ENCODE measurements around the gene SYMPK.
A peak's percentile ranks its signal among the peaks of the same experiment; 100 is the strongest.

SYMPK gene

DNA sequence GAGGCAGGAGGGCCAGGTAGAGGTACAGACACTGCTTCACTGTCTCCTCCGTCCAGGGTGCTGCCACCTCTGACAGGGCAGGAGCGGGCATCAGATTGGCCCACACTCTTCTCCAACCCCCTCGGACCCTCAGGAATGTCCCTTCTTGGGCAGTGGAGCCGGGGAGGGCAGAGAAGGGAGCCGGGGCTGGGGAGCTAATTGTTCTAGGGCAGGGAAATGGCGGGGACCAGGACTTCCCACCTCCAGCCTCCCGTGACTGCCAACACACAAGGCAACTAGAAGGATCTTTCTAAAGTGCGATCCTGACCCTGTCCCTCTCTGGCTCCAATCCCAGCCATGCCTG lies 37.7 kb downstream of the SYMPK start:
- no peak for DNase-seq (ENCODE audit: low spot score)

DNA sequence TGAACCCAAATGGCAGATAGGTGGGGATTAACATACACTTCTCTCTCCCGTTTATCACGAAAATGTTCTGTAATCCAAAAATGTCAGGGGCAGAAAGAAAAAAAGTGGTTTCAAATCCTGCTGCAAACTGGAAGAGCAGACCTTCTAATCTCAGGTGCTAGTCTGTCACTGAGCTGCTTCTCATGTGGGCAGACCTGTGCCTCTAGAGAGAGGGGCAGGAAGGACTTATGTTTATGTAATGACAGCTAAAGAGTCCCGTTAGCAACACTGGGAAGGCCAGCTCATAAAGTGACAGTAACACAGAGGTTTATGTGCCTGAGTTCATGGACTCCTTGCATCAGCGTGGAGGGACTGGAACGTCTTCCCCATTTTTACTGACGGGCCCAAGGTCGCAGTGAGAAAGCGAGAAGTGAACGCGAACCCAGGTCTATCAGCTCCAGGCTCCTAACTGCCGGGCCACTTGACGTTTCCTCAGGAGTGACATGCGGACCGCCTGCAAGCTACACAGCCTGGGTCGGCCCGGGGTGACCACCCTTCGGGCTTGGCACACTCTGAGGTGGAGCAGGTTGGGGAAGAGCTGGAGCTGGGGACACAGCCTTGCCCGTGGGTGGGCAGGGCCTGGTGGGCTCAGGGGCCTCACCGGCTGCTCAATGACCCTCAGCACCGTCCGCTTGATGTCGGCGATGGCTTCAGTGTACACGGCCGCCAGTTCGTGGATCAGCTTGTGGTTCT lies 38.2 kb downstream of the SYMPK start:
- DNase-seq (ENCODE audit: low spot score) = no peak

DNA sequence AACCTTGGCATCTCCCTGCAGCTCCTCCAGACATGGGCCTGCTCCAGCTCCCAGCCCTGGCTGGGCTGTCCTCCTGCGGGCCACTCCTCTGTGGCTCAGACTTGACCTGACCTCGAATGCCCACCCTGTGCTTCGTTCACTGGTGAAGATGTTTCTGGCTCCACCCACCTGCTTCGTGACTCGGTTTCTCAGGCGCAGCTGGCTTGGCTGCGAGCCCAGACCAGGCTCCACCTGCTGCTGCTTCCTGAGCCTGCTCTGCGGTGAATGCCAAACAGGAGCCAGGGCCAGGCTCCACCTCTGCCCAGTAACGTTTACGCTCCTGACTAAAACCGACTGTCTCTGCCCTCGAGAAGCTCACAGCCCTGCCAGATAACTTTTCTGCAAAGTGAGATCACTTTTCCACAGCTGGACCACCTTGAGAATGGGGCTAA lies 38.9 kb downstream of the SYMPK start:
- DNase-seq (ENCODE audit: low spot score) = no peak

DNA sequence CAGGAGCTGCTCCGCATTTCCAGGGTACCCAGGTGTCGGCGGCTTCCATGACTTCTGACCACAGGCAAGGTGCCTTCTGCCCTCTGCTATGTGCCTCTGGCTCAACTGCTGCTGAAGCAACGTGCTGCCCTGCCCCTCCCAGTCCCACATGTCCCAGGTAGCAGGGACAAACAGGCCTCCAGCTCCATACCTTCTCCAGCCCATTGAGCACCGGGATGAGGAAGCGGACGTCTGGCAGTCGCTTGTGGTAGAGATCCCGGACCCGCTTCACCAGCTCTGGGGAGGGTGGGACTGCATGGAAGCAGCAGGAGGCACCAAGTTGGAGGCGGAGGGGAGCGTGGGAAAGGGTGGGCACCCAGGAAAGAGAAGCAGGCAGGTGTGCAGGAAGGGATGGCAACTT lies 39.8 kb downstream of the SYMPK start:
- no peak for DNase-seq (ENCODE audit: low spot score)

DNA sequence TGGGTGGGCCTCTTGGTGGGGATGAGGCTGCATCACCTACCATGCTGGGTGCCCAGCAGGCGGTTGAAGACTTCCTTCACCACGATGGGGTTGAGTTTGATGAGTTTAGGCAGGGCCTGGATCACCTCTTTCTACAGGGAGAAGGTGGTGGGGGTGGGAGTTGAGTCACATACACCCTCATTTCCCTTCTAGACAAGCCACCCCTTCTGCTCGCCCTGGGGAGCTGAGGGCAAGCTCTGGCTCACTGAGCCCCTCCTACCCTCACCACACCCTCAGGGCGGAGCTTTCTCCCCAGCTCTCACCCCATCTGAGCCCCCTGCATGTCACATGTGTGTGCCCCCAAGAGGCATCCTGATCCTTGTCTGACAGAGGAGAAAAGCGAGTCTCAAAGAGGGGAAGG lies 40.2 kb downstream of the SYMPK start:
- no peak for DNase-seq (ENCODE audit: low spot score)

DNA sequence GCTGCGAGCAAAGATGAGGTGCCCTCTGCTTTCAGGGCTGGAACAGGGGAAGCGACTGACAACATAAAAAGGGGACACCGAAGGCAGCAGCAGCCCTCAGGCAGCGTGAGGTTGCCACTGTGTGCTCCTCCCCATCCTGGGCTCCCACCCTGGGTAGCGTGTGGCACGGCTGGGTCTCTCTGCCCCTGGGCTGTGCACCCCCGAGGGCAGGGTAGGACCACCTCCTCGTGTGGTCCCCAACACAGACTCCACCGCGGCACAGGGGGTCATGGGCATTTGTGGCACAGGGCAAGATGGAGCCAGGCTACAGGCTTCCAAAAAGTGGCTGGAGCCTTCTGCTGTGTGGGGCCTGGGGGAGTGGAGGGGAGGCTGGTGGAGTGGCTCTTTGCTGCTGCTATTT lies 41.4 kb downstream of the SYMPK start:
- DNase-seq (ENCODE audit: low spot score) = no peak

DNA sequence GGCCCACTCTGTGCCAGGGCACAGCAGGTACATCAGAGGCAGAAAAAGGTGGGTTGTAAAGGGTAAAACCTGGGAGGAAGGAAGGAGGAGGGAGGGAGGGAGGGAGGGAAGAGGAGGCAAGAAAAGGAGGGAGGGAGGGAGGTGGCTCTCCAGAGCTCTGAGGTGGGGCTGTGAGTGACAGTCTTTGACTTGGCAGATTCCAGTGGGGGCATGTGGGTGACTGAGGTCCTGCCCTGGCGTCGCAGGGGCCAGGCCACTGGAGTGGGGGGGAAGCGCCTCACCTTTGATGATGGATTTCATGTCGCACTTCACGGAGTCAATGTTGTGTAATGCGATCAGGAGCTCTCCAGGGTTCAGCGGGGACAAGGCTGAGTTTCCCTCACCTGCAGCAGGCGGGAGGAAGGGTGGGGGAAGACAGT lies 41.8 kb downstream of the SYMPK start:
- DNase-seq (ENCODE audit: low spot score) = no peak

DNA sequence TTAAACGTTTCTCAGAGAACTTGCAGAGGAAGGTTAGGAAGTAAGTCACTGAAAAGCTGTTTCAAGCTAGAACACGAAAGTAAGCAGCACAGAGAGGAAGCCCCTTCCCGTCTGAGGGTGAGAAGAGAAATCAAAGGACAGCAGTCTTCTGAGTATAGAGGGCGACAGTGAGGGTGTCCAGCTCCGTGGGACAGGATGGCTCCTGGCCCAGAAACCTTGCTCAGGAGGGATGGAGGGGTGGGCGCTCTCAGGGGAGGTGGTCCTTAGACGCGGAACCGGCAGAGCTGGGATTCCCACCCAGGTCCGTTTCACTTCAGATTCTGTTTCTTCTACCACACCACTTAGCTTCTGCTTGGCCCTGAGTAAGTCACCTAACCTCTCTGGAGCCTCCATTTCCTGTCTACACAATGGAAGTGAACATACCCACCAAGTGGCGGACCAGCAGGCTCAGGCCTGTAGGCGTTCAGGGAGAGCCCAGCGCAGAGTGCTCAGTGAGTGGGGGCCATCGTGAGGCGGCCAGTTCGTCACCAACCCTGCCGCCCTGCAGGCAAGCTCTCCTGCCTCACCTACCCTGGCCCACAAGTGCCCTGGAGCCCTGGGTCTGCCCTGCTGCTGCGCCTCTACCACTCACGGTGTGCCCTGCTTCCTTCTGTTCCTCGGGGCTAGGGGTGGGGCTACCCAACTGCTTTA lies 42.4 kb downstream of the SYMPK start:
- DNase-seq (ENCODE audit: low spot score) = no peak

DNA sequence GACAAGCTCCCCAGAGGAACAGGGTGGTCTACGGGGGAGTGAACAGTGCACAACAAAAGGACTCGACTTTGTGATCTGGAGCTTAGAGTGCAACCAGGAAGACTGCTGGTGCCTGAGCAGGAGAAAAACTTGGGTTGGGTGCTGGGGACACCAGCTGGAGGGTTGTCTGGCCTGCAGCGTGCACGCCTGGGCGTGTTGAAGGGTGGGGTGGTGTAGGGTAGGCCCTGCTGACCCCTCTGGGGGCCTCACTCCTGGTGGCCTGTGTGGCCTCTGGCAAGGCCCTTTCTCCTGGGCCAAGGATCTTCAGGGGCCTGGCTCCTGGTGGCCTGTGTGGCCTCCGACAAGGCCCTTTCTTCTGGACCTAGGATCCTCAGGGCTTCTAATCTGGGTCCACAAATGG lies 43.2 kb downstream of the SYMPK start:
- no peak for DNase-seq (ENCODE audit: low spot score)

DNA sequence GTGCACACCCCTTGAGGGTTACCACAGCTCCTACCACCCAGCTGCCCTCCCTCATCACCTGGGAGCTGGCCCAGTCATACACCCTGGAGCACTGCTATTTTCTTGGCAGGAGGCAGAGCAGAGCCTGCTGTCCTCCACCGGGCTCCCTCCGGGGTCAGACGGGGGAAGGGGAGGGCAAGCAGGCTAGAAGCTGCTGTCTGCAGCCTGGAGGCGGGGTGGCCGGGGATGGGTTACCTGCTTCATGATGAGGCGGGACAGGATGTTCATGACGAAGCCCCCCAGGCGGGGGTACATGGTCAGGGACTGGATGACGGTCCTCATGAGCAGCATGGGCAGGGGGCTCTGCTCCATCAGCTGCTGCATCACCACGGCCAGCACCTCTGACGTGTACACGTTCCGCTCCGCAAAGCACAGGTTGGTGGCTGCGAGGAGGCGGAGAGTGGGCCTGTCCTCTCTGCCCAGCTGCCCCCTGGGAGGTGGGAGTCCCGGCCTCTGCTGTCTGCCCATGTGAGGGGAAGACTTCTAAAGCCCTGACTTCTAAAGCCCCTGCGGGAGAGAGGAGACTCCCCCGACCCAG lies 45.1 kb downstream of the SYMPK start:
- no peak for DNase-seq (ENCODE audit: low spot score)

DNA sequence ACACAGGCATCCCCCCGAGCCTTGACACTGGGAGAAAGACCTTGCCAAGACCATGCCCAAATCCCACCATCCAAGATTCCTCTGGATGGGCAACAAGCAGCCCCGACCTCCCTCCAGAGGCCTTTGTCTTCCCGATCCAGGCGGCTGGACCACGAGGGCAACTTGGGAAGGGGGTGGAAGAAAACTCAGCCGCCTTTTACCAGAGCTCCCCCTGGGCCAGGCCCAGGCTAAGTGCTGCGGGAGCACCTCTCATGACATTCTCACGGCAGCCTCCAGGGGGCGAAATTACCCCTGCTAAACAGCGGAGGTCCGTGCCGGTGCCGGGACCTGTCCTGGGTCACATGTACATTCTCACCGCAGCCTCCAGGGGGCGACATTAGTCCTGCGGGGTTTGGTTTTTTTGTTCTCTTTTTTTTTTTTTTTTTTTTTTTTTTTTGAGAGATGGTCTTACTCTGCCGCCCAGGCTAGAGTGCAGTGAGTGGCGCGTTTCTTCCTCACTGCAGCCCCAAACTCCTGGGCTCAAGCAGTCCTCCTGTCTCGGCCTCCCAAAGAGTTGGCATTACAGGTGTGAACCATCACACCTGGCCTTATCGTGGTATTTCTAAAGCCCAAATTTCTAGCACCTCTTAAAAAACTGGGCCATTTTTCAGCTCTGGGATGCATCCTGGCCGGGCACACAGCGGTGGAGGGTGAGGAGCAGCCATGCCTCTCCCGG lies 45.8 kb downstream of the SYMPK start:
- peak; percentile 100 for DNase-seq (ENCODE audit: low spot score)

DNA sequence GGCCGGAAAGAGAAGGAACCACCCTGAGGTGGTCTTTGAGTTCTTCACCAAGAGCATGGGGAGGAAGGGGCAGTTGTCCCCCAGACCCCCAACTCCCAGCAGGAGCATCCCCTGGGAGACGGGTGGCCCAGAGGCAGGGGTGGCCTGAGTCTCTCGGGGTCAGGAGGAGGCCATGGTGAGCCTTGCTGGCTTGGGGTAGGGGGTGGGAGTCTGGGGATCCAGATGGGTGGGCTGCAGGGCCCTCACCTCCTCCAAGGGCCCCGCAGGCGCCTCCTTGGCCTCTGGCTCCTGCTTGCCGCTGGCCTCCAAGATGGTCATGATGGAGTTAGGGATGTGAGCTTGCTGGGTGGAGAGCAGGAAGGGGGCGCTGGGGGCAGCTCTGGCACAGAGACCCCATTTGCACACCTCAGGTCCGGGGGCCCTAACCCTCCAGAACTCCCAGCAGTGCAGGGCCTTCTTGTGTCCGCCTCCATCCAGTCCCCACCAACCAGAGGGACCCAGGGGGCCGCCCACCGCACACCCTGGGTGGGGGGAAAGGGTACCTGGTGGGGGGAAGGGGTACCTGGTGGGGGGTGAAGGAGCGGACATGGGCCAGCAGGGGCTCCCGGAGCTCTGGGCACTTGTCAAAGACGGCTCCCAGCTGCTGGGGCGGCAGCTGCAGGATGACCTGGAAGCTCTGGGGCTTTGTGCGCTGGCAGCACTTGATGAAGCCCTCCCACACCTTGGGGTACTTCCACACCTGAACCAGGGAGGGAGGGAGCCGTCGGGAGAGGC lies 46.5 kb downstream of the SYMPK start:
- no peak for DNase-seq (ENCODE audit: low spot score)

DNA sequence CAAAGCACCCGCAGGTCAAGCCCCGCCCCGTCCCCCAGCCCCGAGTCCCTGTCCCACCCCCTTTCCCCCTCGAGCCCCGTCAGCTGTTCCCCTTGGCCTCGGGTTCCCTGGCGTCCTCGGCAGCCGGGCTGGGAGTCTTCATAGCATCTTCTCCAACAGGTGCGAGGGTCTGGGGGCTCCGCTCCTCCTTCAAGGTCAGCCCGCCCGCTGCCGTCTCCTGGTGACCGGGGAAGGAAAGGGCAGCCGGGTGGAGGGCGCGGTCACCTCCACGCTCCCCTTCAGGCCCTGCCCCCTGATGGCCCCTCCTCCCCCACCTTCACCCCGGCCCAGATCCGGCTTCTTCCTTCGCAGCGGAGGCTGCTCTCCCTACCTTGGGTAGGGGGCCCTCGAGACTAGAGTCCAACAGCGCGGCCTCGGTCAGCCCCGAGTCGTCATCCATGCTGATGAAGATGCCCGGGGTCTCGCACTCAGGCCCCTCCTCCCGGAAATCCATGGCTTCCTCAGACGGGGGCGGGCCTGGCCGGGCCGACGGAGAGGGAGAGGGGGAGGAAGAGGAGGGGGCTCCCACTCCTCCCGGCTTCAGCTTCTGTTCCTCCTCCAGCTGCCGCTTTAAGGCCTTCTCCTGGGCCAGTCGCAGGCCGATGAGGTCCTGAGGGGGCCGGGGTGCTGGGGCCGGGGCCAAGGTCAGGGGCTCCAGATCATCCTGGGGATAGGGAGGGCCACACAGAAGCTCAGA lies 47.3 kb downstream of the SYMPK start:
- DNase-seq (ENCODE audit: low spot score) = no peak

DNA sequence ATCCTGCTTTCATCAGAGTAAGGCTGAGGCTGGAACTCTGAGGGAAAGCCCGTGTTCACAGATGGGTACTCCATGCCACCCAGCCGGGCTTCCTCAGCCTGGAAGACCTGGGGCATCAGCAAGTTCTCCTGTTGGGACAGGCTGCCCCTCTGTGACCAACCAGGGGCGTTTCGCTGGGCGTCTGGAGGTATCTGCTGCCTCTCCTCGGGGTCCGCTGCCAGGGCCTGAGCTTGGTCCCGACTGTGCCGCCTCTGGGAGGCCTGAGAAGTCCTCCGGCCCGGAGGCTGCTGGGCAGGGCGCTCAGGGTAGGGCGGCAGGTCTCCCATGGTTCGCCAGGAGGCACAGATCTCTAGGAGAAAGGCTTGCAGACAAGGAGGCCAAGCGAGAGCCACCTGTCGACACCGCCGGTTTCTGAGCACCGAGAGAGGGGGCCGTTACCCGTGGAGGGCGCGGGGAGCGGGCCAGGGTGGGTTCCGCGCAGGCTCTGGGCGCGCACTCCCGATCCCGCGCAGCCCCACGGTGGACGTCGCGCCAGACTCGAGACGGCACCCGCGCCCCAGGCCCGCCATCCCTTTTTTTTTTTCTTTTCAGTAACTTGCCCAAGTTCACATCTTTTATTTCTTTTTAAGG lies 48.0 kb downstream of the SYMPK start, which contains the start of gene RSPH6A:
RSPH6A (minus strand) TSS at position 458 of the 630 bp plus-strand sequence; CDS start at position 326, 132 bp downstream.
- no peak for DNase-seq (ENCODE audit: low spot score)

DNA sequence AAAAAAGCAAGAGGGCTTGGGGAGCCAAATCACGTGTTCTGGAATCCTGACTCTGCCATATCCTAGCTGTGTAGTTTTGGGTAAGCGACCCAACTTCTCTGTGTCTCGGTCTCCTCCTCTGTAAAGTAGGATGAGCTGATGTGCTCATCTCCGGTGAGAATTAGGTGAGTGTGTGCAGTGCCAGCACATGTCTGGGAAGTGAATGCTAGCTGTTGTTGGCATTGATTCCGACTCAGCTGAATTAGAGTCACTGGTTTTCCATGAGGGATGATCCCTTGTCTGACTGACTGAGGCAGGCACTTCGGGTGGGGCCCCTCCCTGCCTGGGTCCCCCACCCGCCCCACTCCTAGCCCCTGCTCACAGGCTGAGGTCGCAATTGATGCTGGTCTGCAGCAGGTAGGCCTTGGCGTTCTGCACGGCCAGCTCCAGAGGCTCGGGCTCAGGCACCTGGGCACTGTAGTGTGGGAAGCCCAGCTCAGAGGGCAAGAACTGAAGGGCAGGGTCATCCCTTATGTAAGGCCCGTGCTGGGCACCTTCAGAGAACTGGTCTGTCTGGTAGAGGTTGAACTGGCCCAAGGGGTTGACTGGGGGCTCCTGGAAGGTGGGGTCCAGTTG lies 48.7 kb downstream of the SYMPK start:
- DNase-seq (ENCODE audit: low spot score) = no peak

DNA sequence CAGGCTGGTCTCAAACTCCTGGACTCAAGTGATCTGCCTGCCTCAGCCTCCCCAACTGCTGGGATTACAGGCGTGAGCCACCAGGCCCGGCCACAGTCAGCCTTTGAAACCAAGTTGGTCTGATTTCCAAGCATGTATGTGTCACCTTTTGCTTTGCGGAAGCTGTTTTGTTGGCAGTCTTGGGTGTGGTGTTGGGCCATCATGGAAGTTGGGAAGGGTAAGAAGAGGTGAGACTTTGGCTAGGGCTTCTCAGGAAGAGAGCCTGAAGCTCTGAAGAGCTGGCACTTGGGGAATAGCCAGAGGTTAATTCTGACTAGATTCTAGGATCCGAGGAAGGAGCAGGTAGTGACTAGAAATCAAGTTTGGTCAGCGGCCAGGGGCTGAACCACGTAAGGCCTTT lies 50.6 kb downstream of the SYMPK start:
- DNase-seq (ENCODE audit: low spot score) = no peak

DNA sequence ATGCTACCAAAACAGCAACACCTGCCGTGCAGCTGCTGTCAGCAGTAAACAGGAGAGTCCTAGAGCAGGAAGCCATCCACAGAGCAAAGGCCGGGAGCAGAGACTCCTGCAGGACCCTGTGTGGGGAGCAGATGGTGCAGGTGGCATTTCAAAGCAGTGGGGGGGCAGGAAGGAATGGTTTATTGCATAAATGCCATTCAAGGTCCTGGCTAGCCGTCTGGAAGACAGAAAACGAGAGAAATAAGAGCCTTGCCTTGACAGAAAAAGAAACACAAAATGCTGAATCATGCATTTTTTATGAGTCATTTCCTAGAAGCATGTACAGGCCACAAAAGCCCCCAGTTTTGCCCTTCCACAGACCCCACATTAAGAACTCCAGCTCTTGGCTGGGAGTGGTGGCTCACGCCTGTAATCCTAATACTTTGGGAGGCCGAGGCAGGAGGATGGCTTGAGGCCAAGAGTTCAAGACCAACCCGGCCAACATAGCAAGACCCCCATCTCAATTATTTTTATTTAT lies 53.2 kb downstream of the SYMPK start:
- no peak for DNase-seq (ENCODE audit: low spot score)

DNA sequence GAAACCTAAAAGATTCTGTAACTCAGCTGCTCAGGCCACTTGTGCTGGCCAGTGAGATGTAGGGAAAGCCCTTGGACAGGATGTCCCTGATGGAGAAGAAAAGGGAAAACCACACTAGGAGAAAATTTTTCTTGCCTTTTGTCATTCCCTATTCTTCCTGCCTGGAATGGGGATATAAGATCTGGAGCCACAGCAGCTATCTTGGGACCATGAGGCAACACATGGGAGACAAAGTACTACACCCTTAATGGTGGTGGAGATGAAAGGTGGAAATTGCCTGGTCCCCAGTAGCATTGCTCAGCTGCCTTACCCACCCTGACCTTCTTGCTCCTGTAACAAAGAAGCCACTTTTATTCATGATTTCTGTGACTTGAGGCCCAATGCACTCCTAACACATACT lies 57.2 kb downstream of the SYMPK start:
- DNase-seq (ENCODE audit: low spot score) = no peak

DNA sequence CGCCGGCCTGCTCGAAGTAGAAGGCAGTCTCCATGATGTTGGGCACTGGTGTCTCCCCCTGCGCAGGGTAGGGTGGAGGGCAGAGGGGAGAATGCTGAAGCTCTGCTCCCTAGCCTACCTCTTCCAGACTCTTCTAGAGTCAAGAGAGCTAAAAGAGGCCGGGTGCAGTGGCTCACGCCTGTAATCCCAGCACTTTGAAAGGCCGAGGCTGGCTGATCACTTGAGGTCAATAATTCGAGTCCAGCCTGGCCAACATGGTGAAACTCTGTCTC lies 58.1 kb downstream of the SYMPK start:
- no peak for DNase-seq (ENCODE audit: low spot score)
